Pancreas (tissue), 10 donors: ENCODE data around the gene SGCD. TPM values are rescaled to one million over a fixed set of nuclear protein-coding genes. Genes with fewer than 3 reads are reported as not detected.

Source experiments
- ATAC-seq, 4 donors: fragments of 200-7000 bp; cut with Tn5 transposase; one replicate each; pipeline versions ENCODE4 v1.8.0 to v1.9.1; 2020; ENCODE audit warnings: mild to moderate bottlenecking in 4 of 4, moderate library complexity in 4 of 4
- DNase-seq, 6 donors: peaks; one replicate each; pipeline ENCODE4 v3.0.0-alpha.2; 2020
- FAIRE-seq: peaks from 2 replicates; lab custom pipeline; 2012; peaks lifted over from hg19 to GRCh38; lab: Jason Lieb, UNC
- H3K27ac ChIP-seq, 4 donors: fragments of 200-600 bp; sonication (generic); 1 replicate in 3 of 4; 2 replicates in 1 of 4; pipeline versions ENCODE4 v1.5.0 to v1.8.0; 2020
- H3K27me3 ChIP-seq, 4 donors: fragments of 200-600 bp; one replicate each; pipeline ENCODE4 v1.8.0; 2021
- H3K36me3 ChIP-seq, 3 donors: fragments of 200-600 bp; sonication (generic) in 1 of 3; one replicate each; pipeline versions ENCODE4 v1.5.0 to v1.8.0; 2020 to 2021
- H3K4me1 ChIP-seq, 3 donors: fragments of 200-600 bp; one replicate each; pipeline ENCODE4 v1.8.0; 2021
- H3K4me3 ChIP-seq, 4 donors: fragments of 200-600 bp; sonication (generic) in 2 of 4; one replicate each; pipeline versions ENCODE4 v1.5.0 to v1.8.0; 2020 to 2021
- H3K9me3 ChIP-seq, 4 donors: fragments of 200-600 bp; one replicate each; pipeline ENCODE4 v1.8.0; 2021
- WGBS, 2 donors: extraction: QIAGEN DNeasy Blood & Tissue Kit; methylation state at CpG; one replicate each; pipeline ENCODE4 v1.1.7; 2013; 5-methylcytosine and 5-hydroxymethylcytosine counted together
- intact Hi-C, 3 donors: fragments of 100-400 bp; cut with DNase I; formaldehyde crosslinking; loops; one replicate each; pipeline versions ENCODE4 v1.11.1 to v1.14.2; 2022
- polyA plus RNA-seq, 2 donors: library from polyadenylated mRNA; stranded (reverse); fragments of 200-250 nt; gene quantifications; one replicate each; pipeline ENCODE4 v1.2.3, GENCODE V29; 2013
- total RNA-seq, 6 donors: library from RNA; stranded (reverse); fragmentation: NEBNext Ultra II Directional in 4 of 6; extraction: Animal tissue kit (Norgen Biotek cat#: 25700) in 4 of 6; gene quantifications; one replicate each; pipeline versions ENCODE4 v1.2.1 to v1.2.4, GENCODE V29; 2021 to 2023
- TF ChIP-seq, protein P1 (sequence below), 4 donors: fragments of 200-600 bp; sonication (generic) in 3 of 4; IDR thresholded peaks; one replicate each; pipeline versions ENCODE4 v1.5.0 to v1.8.0; 2021; ENCODE audit warnings: antibody characterized with exemption in 4 of 4
- donor health status: healthy with polysubstance abuse.
- donor health status: DM: no; HTN: no; CAD: no; lungs with moderate emphysema.
- donor health status: DM: no; HTN: no; CAD: no.
- donor health status: control.
- donor health status: control.
- donor health status: Bipolar disorder and iron deficiency.
- donor health status: DM: yes; HTN: yes; CAD: no.
- donor health status: DM: no; HTN: no; CAD: no.
- donor health status: DM: no; HTN: no; CAD: no.
- donor health status: DM: yes; HTN: yes; CAD: no.

The SGCD gene
- total and polyA plus RNA-seq, 8 donors: 0.11 to 1.9 (median 0.35) TPM

DNA sequence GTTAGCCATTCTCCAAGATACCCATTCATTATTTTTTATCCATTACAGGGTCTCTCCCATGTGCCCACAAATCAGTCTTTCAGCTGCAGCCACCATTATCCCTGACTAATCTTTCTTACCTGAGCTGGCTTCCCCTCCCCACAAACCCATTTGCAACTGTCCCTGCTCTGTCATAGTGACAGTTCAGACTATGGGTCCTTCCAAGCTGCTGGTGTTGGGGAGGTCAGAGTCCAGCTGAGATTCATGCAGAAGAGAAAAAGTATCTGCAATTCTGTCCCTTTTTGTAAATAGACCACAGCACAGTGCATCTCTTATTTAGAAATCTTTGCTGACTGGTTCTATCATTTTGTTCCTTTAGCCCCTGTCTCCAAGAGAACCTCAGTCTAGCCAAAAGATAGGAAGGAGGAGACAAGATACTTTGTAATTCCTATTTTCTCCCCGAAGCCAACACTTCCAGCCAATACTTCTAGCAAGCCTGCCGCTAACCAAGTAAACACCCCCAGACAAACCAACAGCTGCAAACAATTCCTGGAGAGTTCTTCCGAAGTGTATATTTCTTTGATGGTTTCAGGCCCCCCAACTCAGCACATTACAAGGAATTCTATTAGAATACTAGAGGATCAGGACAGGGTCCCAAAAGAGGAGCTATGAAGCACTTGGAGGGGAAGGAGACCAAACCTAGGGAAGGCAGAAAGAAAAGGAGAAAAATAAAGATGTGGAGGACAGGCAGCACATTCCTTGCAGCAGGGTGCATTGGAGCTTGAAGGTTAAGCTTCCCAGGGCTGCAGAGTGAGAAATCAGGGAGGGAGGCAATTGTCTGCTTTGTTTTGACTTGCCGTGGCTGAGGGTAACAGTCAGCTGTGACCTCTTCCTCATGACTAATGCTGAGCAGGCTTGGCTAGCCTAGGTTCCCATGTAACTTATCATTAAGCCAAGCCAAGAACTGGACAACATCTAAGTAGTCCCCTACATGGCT is 148.5 kb downstream of the SGCD start:
- H3K36me3 ChIP-seq: no peaks in the 10 kb centered on the region
- H3K27ac ChIP-seq: no peak overlapping the region
- WGBS, 2 donors: 34 to 36% methylated on average over 4 of the region's 4 CpGs
- FAIRE-seq (no peak), DNase-seq (no peak), ATAC-seq (peak in 3 of 4 donors; percentile 59 to 80 (median 70))
- no peaks in the 10 kb centered on the region for H3K4me1 ChIP-seq
- H3K27me3 ChIP-seq: no peaks in the 10 kb centered on the region
- no peaks in the 10 kb centered on the region for H3K9me3 ChIP-seq
- TF ChIP-seq, protein P1, sequence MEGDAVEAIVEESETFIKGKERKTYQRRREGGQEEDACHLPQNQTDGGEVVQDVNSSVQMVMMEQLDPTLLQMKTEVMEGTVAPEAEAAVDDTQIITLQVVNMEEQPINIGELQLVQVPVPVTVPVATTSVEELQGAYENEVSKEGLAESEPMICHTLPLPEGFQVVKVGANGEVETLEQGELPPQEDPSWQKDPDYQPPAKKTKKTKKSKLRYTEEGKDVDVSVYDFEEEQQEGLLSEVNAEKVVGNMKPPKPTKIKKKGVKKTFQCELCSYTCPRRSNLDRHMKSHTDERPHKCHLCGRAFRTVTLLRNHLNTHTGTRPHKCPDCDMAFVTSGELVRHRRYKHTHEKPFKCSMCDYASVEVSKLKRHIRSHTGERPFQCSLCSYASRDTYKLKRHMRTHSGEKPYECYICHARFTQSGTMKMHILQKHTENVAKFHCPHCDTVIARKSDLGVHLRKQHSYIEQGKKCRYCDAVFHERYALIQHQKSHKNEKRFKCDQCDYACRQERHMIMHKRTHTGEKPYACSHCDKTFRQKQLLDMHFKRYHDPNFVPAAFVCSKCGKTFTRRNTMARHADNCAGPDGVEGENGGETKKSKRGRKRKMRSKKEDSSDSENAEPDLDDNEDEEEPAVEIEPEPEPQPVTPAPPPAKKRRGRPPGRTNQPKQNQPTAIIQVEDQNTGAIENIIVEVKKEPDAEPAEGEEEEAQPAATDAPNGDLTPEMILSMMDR (IDR thresholded peaks at IDR 0.05): no peak
- no peak overlapping the region for H3K4me3 ChIP-seq
- intact Hi-C loops: no loop called here

DNA sequence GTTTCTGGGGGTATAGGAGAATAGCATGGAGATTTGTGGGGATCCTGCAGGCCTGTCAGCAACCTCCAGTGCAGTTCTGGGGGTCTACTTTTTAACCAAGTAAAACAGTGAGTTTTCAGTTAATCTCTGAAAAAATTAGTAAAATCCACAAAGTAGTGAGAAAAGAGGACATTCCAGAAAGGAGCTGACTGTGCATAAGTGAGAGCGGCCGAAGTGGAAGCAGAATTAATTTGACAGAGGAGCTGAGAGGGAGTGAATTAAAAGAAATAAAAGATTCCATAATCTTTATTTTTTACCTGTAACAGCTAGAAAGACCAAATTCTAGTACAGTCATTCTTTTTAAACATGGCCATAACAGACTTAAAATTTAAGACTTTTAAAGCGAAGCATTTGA is 149.2 kb downstream of the SGCD start:
- no peak overlapping the region for H3K4me3 ChIP-seq
- no peaks in the 10 kb centered on the region for H3K27me3 ChIP-seq
- TF ChIP-seq, protein P1 (IDR thresholded peaks at IDR 0.05): no peak
- no peaks in the 10 kb centered on the region for H3K4me1 ChIP-seq
- no peak for DNase-seq
- no peak for ATAC-seq
- WGBS, 2 donors: 69 to 81% methylated on average over 3 of the region's 3 CpGs
- H3K36me3 ChIP-seq: no peaks in the 10 kb centered on the region
- H3K27ac ChIP-seq: no peak overlapping the region
- H3K9me3 ChIP-seq: no peaks in the 10 kb centered on the region
- FAIRE-seq: no peak
- intact Hi-C loops: no loop called here

DNA sequence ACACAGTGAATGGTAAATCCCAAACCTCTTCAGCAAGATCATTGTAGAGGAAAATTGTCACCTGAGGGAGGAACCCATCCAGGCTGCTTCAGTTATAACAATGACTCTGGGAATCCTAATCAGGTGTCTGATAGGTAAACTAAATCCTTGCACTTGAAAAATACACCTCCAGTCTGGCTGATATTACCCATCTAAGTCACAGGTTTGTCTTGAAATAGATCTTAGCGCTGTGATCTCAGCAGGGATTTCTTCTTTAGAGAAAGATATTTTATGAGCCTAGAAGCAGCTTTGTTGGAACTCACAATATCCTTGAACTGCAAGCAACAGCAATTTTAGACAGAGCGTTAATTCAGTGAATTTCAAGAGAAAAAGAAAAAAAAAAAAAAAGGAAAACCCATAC is 149.7 kb downstream of the SGCD start:
- Histone ChIP-seq H3K4me1 (no peaks in the 10 kb centered on the region), H3K27ac (no peak overlapping the region), H3K36me3 (no peaks in the 10 kb centered on the region), H3K27me3 (no peaks in the 10 kb centered on the region), H3K4me3 (no peak overlapping the region), H3K9me3 (no peaks in the 10 kb centered on the region)
- ATAC-seq (no peak), DNase-seq (no peak), FAIRE-seq (no peak)
- WGBS, 2 donors: 77 to 87% methylated on average over 2 of the region's 2 CpGs
- intact Hi-C loops: no loop called here
- TF ChIP-seq, protein P1 (IDR thresholded peaks at IDR 0.05): no peak

DNA sequence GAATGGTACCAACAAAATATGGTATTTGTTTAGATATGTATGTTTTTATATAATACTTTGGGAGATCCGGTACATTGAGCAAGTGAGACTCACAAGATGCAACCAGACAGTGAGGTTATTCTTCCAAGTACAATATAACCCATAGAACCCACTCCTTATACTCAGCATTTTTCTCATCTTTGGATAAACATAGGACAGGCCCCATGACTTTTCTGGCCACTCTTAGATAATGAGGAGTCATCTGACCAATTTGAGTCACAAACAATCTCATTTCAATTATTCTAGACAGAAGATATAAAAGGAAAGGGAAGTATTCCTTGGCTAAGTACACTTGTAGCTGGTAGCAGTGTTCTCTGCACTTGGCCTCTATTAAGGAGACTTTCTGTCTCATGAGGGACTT is 150.2 kb downstream of the SGCD start:
- no peaks in the 10 kb centered on the region for H3K27me3 ChIP-seq
- ATAC-seq (no peak), DNase-seq (no peak), FAIRE-seq (no peak)
- H3K4me3 ChIP-seq: no peak overlapping the region
- WGBS, 2 donors: 74 to 88% methylated on average over 1 of the region's 1 CpG
- no peaks in the 10 kb centered on the region for H3K4me1 ChIP-seq
- H3K27ac ChIP-seq: no peak overlapping the region
- intact Hi-C loops: no loop called here
- H3K9me3 ChIP-seq: no peaks in the 10 kb centered on the region
- TF ChIP-seq, protein P1 (IDR thresholded peaks at IDR 0.05): no peak
- no peaks in the 10 kb centered on the region for H3K36me3 ChIP-seq

- no peak for ATAC-seq
- 78 to 91% methylated on average over 1 of the region's 1 CpG for WGBS, 2 donors
- no peak for FAIRE-seq
Observed at GRCh38 chr5:156479849-156480248, 152.9 kb downstream of the SGCD start.

More at GRCh38 chr5:156479849-156480248, 152.9 kb downstream of the SGCD start:
- H3K9me3 ChIP-seq: no peaks in the 10 kb centered on the region
- H3K4me3 ChIP-seq: no peak overlapping the region
- H3K27me3 ChIP-seq: no peaks in the 10 kb centered on the region
- no peak for DNase-seq
- intact Hi-C loops: no loop called here
- H3K27ac ChIP-seq: no peak overlapping the region
- H3K36me3 ChIP-seq: no peaks in the 10 kb centered on the region
- H3K4me1 ChIP-seq: no peaks in the 10 kb centered on the region
- TF ChIP-seq, protein P1 (IDR thresholded peaks at IDR 0.05): no peak
